BJ (cell line): ENCODE measurements around the gene TP73. TPM values are rescaled to one million over a fixed set of nuclear protein-coding genes. Genes with fewer than 3 reads are reported as not detected.
"Not testable (repeated sequence)": the region's sequence is repeated elsewhere in the genome, so short reads cannot be mapped to it uniquely, and the experiment has no call there.

Experiments
- CTCF ChIA-PET: fragments of 350-600 bp; formaldehyde crosslinking; extraction: SDS; loops from one replicate; lab custom pipeline; 2021; ENCODE audit warnings: antibody characterized with exemption, inconsistent platforms; lab: Yijun Ruan, JAX
- POLR2A ChIA-PET: fragments of 300-600 bp; sonication (Branson Sonifier 250); formaldehyde crosslinking; extraction: SDS; loops from one replicate; lab custom pipeline; 2021; ENCODE audit warnings: antibody characterized with exemption; lab: Charles Lee
- DNase-seq: peaks from one replicate; pipeline ENCODE4 v3.0.0-alpha.2; 2011; ENCODE audit warnings: low read depth
- H3K27me3 ChIP-seq: 2 replicates; pipeline ENCODE4 v1.6.0; 2011; ENCODE audit warnings: low read length; ENCODE audit not compliant: control insufficient read depth, insufficient read depth
- H3K36me3 ChIP-seq: 2 replicates; pipeline ENCODE4 v1.5.1; 2011; ENCODE audit warnings: low read length; ENCODE audit not compliant: control insufficient read depth, insufficient read depth
- H3K4me3 ChIP-seq: 2 replicates; pipeline ENCODE4 v1.5.1; 2011; ENCODE audit warnings: low read depth, mild to moderate bottlenecking, control low read depth, low read length
- CTCF ChIP-seq: IDR thresholded peaks from 2 replicates; pipeline ENCODE4 v1.5.1; 2011; ENCODE audit warnings: low read depth, mild to moderate bottlenecking, control low read depth, inconsistent platforms, low read length, moderate library complexity; ENCODE audit not compliant: insufficient read depth
- polyA plus RNA-seq: library from polyadenylated mRNA; depleted of rRNA; stranded (reverse); fragments of >200 nt; gene quantifications from 2 replicates; pipeline ENCODE4 v1.2.3, GENCODE V29; 2011

Gene TP73
- polyA plus RNA-seq, 1 experiment, result not detected

GRCh38 chr1:3718764-3719163 lies 66.4 kb downstream of the TP73 start:
- ChIA-PET POLR2A (no interaction called here), CTCF (interaction anchor here (0.8 to 1.1 kb wide), 4 partner anchors 19 to 1674 kb away, joined by 3 read pairs; no protein-coding TSS in a partner anchor)

GRCh38 chr1:3721955-3722465 lies 69.7 kb downstream of the TP73 start:
- Histone ChIP-seq H3K4me3 (no peak overlapping the region), H3K36me3 (no peaks in the 10 kb centered on the region), H3K27me3 (peaks cover 3% of the 10 kb centered on the region)
- ChIA-PET CTCF (interaction anchor here (0.6 to 2.6 kb wide), 3 partner anchors 26 to 269 kb away, joined by 3 to 12 read pairs (median 4); no protein-coding TSS in a partner anchor), POLR2A (interaction anchor here (0.9 kb wide), 1 partner anchor 90 kb away, joined by 3 read pairs; no protein-coding TSS in a partner anchor)
- no peak for TF ChIP-seq CTCF
- DNase-seq, result no peak

More at GRCh38 chr1:3718764-3719163, 66.4 kb downstream of the TP73 start:
- no peaks in the 10 kb centered on the region for H3K36me3 ChIP-seq
- TF ChIP-seq CTCF, result no peak
- H3K27me3 ChIP-seq, result peaks cover 3% of the 10 kb centered on the region
- H3K4me3 ChIP-seq, result no peak overlapping the region
- DNase-seq, result no peak

GRCh38 chr1:3722846-3723245 lies 70.5 kb downstream of the TP73 start:
- CTCF ChIA-PET, result interaction anchor here (1.2 to 2.4 kb wide), 2 partner anchors 11 to 27 kb away, joined by 3 to 30 read pairs; no protein-coding TSS in a partner anchor
- no peak for TF ChIP-seq CTCF
- POLR2A ChIA-PET, result no interaction called here
- DNase-seq, result no peak
- H3K36me3 ChIP-seq, result no peaks in the 10 kb centered on the region
- peaks cover 3% of the 10 kb centered on the region for H3K27me3 ChIP-seq
- no peak overlapping the region for H3K4me3 ChIP-seq

GRCh38 chr1:3724416-3725030 lies 72.2 kb downstream of the TP73 start:
- POLR2A ChIA-PET, result not testable (repeated sequence)

More at GRCh38 chr1:3724416-3725030, 72.2 kb downstream of the TP73 start:
- H3K36me3 ChIP-seq, DNase-seq, H3K27me3 ChIP-seq, H3K4me3 ChIP-seq: not testable (repeated sequence)
- CTCF ChIA-PET, result interaction anchor here (0.6 to 2.4 kb wide), 30 partner anchors 9 to 411 kb away, joined by 3 to 30 read pairs (median 4); partner anchors contain the start of gene CCDC27
- peak; percentile 97 for TF ChIP-seq CTCF
